ENCODE measurements around the gene MRPL44.

Gene MRPL44

DNA sequence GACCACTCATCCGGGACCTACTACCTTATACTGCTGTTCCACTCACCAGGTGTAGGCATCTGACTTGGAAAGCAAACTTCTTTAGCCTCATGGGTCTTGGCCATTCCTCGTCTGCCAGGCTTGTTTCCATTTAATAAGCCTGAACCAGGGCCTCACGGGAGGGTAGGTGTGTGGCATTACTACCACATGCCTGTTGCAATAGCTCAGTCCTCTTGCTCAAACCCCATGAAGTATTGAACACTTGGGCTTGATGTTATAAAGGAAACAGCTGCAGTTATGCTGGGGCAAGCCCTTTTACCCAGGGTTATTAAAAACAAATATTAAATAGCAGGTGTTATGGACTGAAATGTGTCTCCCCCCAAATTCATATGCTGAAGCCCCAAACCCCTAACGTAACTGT, 21.2 kb downstream of the MRPL44 start:
- H2BK15ac ChIP-seq (ENCODE audit: low read length): no peak overlapping the region
- H4K8ac ChIP-seq (ENCODE audit: low read depth, low read length): no peak overlapping the region
- H3K27ac ChIP-seq (replicated peaks; ENCODE audit: low read length): no peak overlapping the region
- no peak overlapping the region for H3K14ac ChIP-seq (ENCODE audit: low read length)
- whole genome bisulfite sequencing, 2 donors (ENCODE audit: extremely low coverage in 2 of 2, insufficient read length in 2 of 2, insufficient replicate concordance in 1 of 2): no CpG with 5 or more reads among the region's 4 CpGs
- H4K91ac ChIP-seq (ENCODE audit: low read depth, low read length, poor library complexity): no peak overlapping the region
- no peaks in the 10 kb centered on the region for H3K4me1 ChIP-seq (ENCODE audit: control insufficient read depth in 2 of 2, insufficient read depth in 1 of 2, low read depth in 1 of 2, low read length in 2 of 2)
- no peaks in the 10 kb centered on the region for H3K9me3 ChIP-seq (replicated peaks in 1 of 2; ENCODE audit: control insufficient read depth in 2 of 2, insufficient read depth in 1 of 2, low read depth in 1 of 2, low read length in 2 of 2)
- DNase-seq (ENCODE audit: low spot score): no peak
- H3K79me1 ChIP-seq (ENCODE audit: low read depth, low read length): no peaks in the 10 kb centered on the region
- no peak overlapping the region for H2AK5ac ChIP-seq (ENCODE audit: low read depth, low read length)
- no peak overlapping the region for H3K4ac ChIP-seq (ENCODE audit: low read length)
- H3K36me3 ChIP-seq (replicated peaks in 1 of 2; ENCODE audit: control insufficient read depth in 2 of 2, insufficient read depth in 2 of 2, low read length in 2 of 2): no peaks in the 10 kb centered on the region
- H3K23ac ChIP-seq (ENCODE audit: low read depth, low read length, poor library complexity): no peak overlapping the region
- no peak overlapping the region for H2BK12ac ChIP-seq (ENCODE audit: low read length)
- H3K9ac ChIP-seq (ENCODE audit: low read depth, low read length, poor library complexity): no peak overlapping the region
- H2AFZ ChIP-seq (ENCODE audit: low read length): no peak overlapping the region
- no peak overlapping the region for H2BK120ac ChIP-seq (ENCODE audit: low read depth, low read length)
- no peak overlapping the region for H3K4me3 ChIP-seq (ENCODE audit: low read length in 2 of 2)
- no peak overlapping the region for H3K18ac ChIP-seq (ENCODE audit: low read length)
- H3K27me3 ChIP-seq (ENCODE audit: control insufficient read depth in 3 of 3, insufficient read depth in 3 of 3, low read depth in 1 of 3, low read length in 3 of 3): no peaks in the 10 kb centered on the region
- H2BK5ac ChIP-seq (ENCODE audit: low read length): no peak overlapping the region
- H3K4me2 ChIP-seq (ENCODE audit: insufficient read depth, low read length, poor library complexity, severe bottlenecking): no peak overlapping the region

DNA sequence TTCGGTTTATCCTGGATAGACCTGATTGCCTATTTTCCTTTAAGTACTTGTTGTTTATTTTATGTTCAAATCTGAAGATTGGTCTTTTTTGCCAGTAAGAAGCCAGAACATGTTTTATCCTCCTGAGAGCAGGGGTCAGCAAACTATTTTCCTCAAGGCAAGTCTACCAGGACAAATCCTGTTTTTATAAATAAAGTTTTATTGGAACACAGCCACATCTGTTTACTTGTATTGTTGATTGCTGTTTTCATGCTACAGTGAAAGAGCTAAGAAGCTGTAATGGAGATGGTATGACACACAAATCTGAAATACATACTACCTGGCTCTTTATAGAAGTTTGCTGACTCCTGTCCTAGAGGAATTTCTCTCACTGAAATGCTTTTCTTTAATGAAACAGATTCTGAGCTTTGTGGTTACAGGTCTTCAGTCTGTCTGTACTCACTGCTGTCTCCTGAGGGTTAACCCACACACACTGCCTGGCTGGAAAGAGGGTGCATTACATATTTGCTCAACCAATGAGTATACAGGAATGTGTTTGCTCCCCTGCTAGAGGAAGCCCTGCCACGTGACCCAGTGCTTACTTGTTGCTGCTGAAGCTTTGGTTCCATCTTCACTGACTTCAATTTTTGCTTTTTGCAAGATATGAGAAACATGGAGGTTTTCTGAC, 22.6 kb downstream of the MRPL44 start:
- no peak overlapping the region for H2BK120ac ChIP-seq (ENCODE audit: low read depth, low read length)
- no peak overlapping the region for H3K9ac ChIP-seq (ENCODE audit: low read depth, low read length, poor library complexity)
- WGBS, 2 donors (ENCODE audit: extremely low coverage in 2 of 2, insufficient read length in 2 of 2, insufficient replicate concordance in 1 of 2): no CpG with 5 or more reads among the region's 2 CpGs
- H3K4me2 ChIP-seq (ENCODE audit: insufficient read depth, low read length, poor library complexity, severe bottlenecking): no peak overlapping the region
- no peak for DNase-seq (ENCODE audit: low spot score)
- H2BK12ac ChIP-seq (ENCODE audit: low read length): no peak overlapping the region
- no peak overlapping the region for H2BK15ac ChIP-seq (ENCODE audit: low read length)
- no peaks in the 10 kb centered on the region for H3K9me3 ChIP-seq (replicated peaks in 1 of 2; ENCODE audit: control insufficient read depth in 2 of 2, insufficient read depth in 1 of 2, low read depth in 1 of 2, low read length in 2 of 2)
- H3K27me3 ChIP-seq (ENCODE audit: control insufficient read depth in 3 of 3, insufficient read depth in 3 of 3, low read depth in 1 of 3, low read length in 3 of 3): no peaks in the 10 kb centered on the region
- H2BK5ac ChIP-seq (ENCODE audit: low read length): no peak overlapping the region
- H3K27ac ChIP-seq (replicated peaks; ENCODE audit: low read length): no peak overlapping the region
- no peaks in the 10 kb centered on the region for H3K36me3 ChIP-seq (replicated peaks in 1 of 2; ENCODE audit: control insufficient read depth in 2 of 2, insufficient read depth in 2 of 2, low read length in 2 of 2)
- no peak overlapping the region for H4K8ac ChIP-seq (ENCODE audit: low read depth, low read length)
- no peaks in the 10 kb centered on the region for H3K4me1 ChIP-seq (ENCODE audit: control insufficient read depth in 2 of 2, insufficient read depth in 1 of 2, low read depth in 1 of 2, low read length in 2 of 2)
- H3K79me1 ChIP-seq (ENCODE audit: low read depth, low read length): no peaks in the 10 kb centered on the region
- H3K18ac ChIP-seq (ENCODE audit: low read length): no peak overlapping the region
- H3K14ac ChIP-seq (ENCODE audit: low read length): no peak overlapping the region
- H2AFZ ChIP-seq (ENCODE audit: low read length): no peak overlapping the region
- H4K91ac ChIP-seq (ENCODE audit: low read depth, low read length, poor library complexity): no peak overlapping the region
- no peak overlapping the region for H3K23ac ChIP-seq (ENCODE audit: low read depth, low read length, poor library complexity)
- H3K4ac ChIP-seq (ENCODE audit: low read length): no peak overlapping the region
- no peak overlapping the region for H2AK5ac ChIP-seq (ENCODE audit: low read depth, low read length)
- no peak overlapping the region for H3K4me3 ChIP-seq (ENCODE audit: low read length in 2 of 2)

DNA sequence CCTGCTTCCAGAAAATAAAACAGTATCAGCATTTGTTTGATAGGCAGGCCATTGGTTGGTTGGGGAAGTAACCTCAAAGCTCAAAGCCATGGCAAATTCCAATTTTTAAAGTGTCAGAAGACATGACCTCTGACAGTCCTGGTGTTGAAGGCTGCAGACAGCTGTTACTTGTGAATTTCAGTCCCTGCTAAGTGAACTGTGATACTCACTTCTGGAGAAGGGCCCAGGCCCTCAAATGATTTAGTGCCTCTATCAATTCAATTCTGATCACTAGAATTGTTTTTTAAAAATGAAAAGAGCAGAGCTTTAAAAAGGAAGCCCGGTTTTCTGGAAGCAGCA, 23.1 kb downstream of the MRPL44 start:
- no peak overlapping the region for H4K91ac ChIP-seq (ENCODE audit: low read depth, low read length, poor library complexity)
- no peaks in the 10 kb centered on the region for H3K4me1 ChIP-seq (ENCODE audit: control insufficient read depth in 2 of 2, insufficient read depth in 1 of 2, low read depth in 1 of 2, low read length in 2 of 2)
- no peak overlapping the region for H2AFZ ChIP-seq (ENCODE audit: low read length)
- H3K9me3 ChIP-seq (replicated peaks in 1 of 2; ENCODE audit: control insufficient read depth in 2 of 2, insufficient read depth in 1 of 2, low read depth in 1 of 2, low read length in 2 of 2): no peaks in the 10 kb centered on the region
- no peak overlapping the region for H4K8ac ChIP-seq (ENCODE audit: low read depth, low read length)
- no peak overlapping the region for H2BK12ac ChIP-seq (ENCODE audit: low read length)
- no peak for DNase-seq (ENCODE audit: low spot score)
- H3K4ac ChIP-seq (ENCODE audit: low read length): no peak overlapping the region
- H3K9ac ChIP-seq (ENCODE audit: low read depth, low read length, poor library complexity): no peak overlapping the region
- H3K27ac ChIP-seq (replicated peaks; ENCODE audit: low read length): no peak overlapping the region
- no peak overlapping the region for H3K4me3 ChIP-seq (ENCODE audit: low read length in 2 of 2)
- H3K36me3 ChIP-seq (replicated peaks in 1 of 2; ENCODE audit: control insufficient read depth in 2 of 2, insufficient read depth in 2 of 2, low read length in 2 of 2): no peaks in the 10 kb centered on the region
- no peaks in the 10 kb centered on the region for H3K79me1 ChIP-seq (ENCODE audit: low read depth, low read length)
- H3K23ac ChIP-seq (ENCODE audit: low read depth, low read length, poor library complexity): no peak overlapping the region
- H2AK5ac ChIP-seq (ENCODE audit: low read depth, low read length): no peak overlapping the region
- no peak overlapping the region for H2BK5ac ChIP-seq (ENCODE audit: low read length)
- H3K14ac ChIP-seq (ENCODE audit: low read length): no peak overlapping the region
- H3K27me3 ChIP-seq (ENCODE audit: control insufficient read depth in 3 of 3, insufficient read depth in 3 of 3, low read depth in 1 of 3, low read length in 3 of 3): no peaks in the 10 kb centered on the region
- no peak overlapping the region for H2BK120ac ChIP-seq (ENCODE audit: low read depth, low read length)
- H2BK15ac ChIP-seq (ENCODE audit: low read length): no peak overlapping the region
- no CpG with 5 or more reads among the region's 1 CpG for WGBS, 2 donors (ENCODE audit: extremely low coverage in 2 of 2, insufficient read length in 2 of 2, insufficient replicate concordance in 1 of 2)
- H3K4me2 ChIP-seq (ENCODE audit: insufficient read depth, low read length, poor library complexity, severe bottlenecking): no peak overlapping the region
- H3K18ac ChIP-seq (ENCODE audit: low read length): no peak overlapping the region

DNA sequence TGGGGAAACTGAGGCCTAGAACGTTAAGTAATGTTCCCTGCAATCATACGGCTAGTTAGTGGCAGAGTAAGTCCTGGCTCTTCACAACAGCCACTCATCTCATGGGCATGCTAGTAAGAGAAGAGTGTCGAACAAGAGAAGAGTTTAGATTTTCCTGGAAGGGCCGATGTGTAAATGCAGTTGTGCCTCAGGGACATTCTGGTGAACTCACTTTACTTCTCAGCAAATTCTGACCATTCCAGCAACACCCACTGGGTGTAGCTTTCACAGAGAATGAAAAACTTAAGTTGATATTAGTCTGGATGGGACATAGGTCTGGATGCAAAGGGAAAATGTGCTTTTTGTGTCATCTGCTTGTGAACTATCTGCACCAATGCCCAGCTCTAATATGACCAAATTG, 23.5 kb downstream of the MRPL44 start:
- Histone ChIP-seq H3K9ac (ENCODE audit: low read depth, low read length, poor library complexity) (no peak overlapping the region), H3K4me2 (ENCODE audit: insufficient read depth, low read length, poor library complexity, severe bottlenecking) (no peak overlapping the region), H3K79me1 (ENCODE audit: low read depth, low read length) (no peaks in the 10 kb centered on the region), H2BK5ac (ENCODE audit: low read length) (no peak overlapping the region), H3K23ac (ENCODE audit: low read depth, low read length, poor library complexity) (no peak overlapping the region), H4K8ac (ENCODE audit: low read depth, low read length) (no peak overlapping the region), H3K9me3 (replicated peaks in 1 of 2; ENCODE audit: control insufficient read depth in 2 of 2, insufficient read depth in 1 of 2, low read depth in 1 of 2, low read length in 2 of 2) (no peaks in the 10 kb centered on the region), H2BK120ac (ENCODE audit: low read depth, low read length) (no peak overlapping the region), H2BK12ac (ENCODE audit: low read length) (no peak overlapping the region), H4K91ac (ENCODE audit: low read depth, low read length, poor library complexity) (no peak overlapping the region), H3K27me3 (ENCODE audit: control insufficient read depth in 3 of 3, insufficient read depth in 3 of 3, low read depth in 1 of 3, low read length in 3 of 3) (no peaks in the 10 kb centered on the region), H2AK5ac (ENCODE audit: low read depth, low read length) (no peak overlapping the region), H3K4me1 (ENCODE audit: control insufficient read depth in 2 of 2, insufficient read depth in 1 of 2, low read depth in 1 of 2, low read length in 2 of 2) (no peaks in the 10 kb centered on the region), H3K4ac (ENCODE audit: low read length) (no peak overlapping the region), H3K4me3 (ENCODE audit: low read length in 2 of 2) (no peak overlapping the region), H3K27ac (replicated peaks; ENCODE audit: low read length) (no peak overlapping the region), H3K14ac (ENCODE audit: low read length) (no peak overlapping the region), H3K36me3 (replicated peaks in 1 of 2; ENCODE audit: control insufficient read depth in 2 of 2, insufficient read depth in 2 of 2, low read length in 2 of 2) (no peaks in the 10 kb centered on the region), H2BK15ac (ENCODE audit: low read length) (no peak overlapping the region), H2AFZ (ENCODE audit: low read length) (no peak overlapping the region), H3K18ac (ENCODE audit: low read length) (no peak overlapping the region)
- no CpG with 5 or more reads among the region's 4 CpGs for WGBS, 2 donors (ENCODE audit: extremely low coverage in 2 of 2, insufficient read length in 2 of 2, insufficient replicate concordance in 1 of 2)
- no peak for DNase-seq (ENCODE audit: low spot score)

All from neuronal stem cell (in vitro differentiated cells).